ENCODE data around the gene RUNX1. TPM values are rescaled to one million over a fixed set of nuclear protein-coding genes. Genes with fewer than 3 reads are reported as not detected.

The RUNX1 gene
- total RNA-seq, 1 donor from 2014 or later, result 18.7 TPM

DNA sequence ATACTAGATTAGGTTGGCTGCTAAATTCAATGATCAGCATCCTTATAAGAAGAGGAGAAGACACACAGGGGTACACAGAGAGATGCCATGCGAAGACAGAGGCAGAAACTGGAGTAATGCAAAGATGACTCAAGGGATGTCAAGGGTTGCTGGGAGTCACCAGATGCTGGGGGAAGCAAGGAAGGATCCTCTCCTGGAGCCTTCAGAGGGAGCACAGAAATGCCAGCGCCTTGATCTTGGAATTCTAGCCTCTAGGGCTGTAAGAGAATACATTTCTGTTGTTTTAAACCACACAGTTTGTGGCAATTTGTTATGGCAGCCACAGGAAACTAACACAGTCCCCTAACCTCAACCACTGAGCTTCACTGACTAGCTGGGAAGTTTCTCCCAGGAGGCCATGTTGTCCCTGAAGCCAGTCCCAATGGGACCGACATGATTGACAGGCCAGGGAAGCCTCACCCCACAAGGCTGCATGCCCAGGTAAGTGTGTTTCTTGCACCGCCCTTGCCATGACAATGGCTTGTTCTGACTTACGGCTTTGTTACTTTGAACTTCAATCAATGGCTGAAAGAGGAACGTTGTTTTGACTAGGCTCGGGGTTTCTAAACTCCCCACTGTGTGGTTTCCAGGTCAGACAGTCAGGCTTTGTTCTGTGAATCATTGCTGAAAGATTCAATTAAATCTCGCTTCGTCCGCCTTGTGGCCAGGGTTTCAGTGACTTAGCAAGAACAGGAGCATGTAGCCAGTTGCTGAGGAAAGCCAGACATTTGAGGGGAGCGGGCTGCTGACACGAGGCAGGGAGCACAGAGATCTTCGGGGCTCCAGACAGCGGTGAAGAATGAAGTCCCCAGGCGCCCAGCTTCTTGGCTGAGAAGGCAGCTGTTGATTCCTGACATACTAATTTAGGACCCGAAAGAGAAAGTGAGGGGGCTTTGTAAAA, 62.3 kb downstream of the RUNX1 start:
- Mint-ChIP-seq H3K9me3 (ENCODE audit: unreplicated experiment) (no peaks in the 10 kb centered on the region), H3K36me3 (ENCODE audit: low read depth, unreplicated experiment) (no peaks in the 10 kb centered on the region), H3K4me1 (ENCODE audit: unreplicated experiment) (peaks cover 4% of the 10 kb centered on the region), H3K27ac (ENCODE audit: unreplicated experiment) (no peak overlapping the region), H3K27me3 (ENCODE audit: unreplicated experiment) (peaks cover 13% of the 10 kb centered on the region), H3K4me3 (ENCODE audit: unreplicated experiment) (no peak overlapping the region)
- DNase-seq (ENCODE audit: low spot score), result no peak
- TF ChIP-seq, protein P1, sequence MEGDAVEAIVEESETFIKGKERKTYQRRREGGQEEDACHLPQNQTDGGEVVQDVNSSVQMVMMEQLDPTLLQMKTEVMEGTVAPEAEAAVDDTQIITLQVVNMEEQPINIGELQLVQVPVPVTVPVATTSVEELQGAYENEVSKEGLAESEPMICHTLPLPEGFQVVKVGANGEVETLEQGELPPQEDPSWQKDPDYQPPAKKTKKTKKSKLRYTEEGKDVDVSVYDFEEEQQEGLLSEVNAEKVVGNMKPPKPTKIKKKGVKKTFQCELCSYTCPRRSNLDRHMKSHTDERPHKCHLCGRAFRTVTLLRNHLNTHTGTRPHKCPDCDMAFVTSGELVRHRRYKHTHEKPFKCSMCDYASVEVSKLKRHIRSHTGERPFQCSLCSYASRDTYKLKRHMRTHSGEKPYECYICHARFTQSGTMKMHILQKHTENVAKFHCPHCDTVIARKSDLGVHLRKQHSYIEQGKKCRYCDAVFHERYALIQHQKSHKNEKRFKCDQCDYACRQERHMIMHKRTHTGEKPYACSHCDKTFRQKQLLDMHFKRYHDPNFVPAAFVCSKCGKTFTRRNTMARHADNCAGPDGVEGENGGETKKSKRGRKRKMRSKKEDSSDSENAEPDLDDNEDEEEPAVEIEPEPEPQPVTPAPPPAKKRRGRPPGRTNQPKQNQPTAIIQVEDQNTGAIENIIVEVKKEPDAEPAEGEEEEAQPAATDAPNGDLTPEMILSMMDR (IDR thresholded peaks at IDR 0.05; ENCODE audit: unreplicated experiment), result no peak

DNA sequence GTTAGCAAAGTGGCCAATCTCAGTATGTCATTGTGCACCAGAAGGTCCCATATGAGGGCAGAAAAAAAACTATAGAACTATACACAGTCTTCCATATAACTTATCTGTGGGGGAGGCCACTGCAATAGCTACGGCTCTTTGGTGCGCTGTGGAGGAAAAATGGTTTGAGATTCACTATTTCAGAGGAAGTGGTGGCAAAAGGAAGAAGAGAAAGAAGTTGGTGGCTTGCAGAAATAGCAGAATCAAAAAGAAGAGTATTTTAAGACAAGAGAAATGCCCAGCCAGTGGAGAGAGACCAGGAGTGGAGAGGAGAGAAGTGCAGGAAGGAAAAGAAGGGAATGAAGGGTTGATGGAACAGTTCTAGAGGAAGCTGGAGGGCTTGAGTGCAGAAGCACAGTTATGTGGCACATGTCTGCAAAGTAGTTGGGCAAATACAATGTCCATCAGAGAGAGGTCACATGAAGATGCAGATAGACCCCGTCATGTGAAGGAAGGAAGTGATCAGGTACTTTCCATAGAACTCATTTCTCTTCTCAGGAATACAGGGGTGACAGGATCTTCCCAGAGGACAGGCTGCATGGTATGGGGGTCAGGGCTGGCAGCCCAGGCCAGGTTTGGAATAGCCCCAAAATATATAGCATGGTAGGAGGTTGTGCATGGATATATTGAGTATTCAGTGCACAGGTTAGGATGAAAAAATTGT, 64.6 kb downstream of the RUNX1 start:
- H3K4me3 Mint-ChIP-seq (ENCODE audit: unreplicated experiment), result no peak overlapping the region
- peaks cover 4% of the 10 kb centered on the region for H3K4me1 Mint-ChIP-seq (ENCODE audit: unreplicated experiment)
- no peaks in the 10 kb centered on the region for H3K36me3 Mint-ChIP-seq (ENCODE audit: low read depth, unreplicated experiment)
- no peak overlapping the region for H3K27ac Mint-ChIP-seq (ENCODE audit: unreplicated experiment)
- no peak for DNase-seq (ENCODE audit: low spot score)
- H3K9me3 Mint-ChIP-seq (ENCODE audit: unreplicated experiment), result no peaks in the 10 kb centered on the region
- TF ChIP-seq, protein P1 (IDR thresholded peaks at IDR 0.05; ENCODE audit: unreplicated experiment), result no peak
- H3K27me3 Mint-ChIP-seq (ENCODE audit: unreplicated experiment), result peaks cover 7% of the 10 kb centered on the region

DNA sequence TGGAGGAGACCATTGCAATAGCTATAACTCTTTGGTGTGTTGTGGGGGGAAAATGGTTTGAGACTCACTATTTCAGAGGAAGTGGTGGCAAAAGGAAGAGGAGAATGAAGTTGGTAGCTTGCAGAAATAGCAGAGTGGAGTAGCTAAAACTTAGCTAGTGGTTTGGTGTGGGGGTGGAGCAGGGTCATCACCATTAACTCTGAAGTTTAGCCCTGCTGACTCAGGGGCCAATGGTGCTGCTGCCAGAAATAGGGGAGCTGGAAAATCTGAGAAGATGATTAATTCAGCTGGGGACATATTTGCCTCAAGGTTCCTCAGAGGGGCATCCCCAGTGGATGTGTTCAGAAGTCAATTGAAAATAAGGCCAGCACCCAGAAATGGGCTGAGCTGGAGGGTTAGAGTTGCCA, 65.4 kb downstream of the RUNX1 start:
- Mint-ChIP-seq H3K4me3 (ENCODE audit: unreplicated experiment) (no peak overlapping the region), H3K9me3 (ENCODE audit: unreplicated experiment) (no peaks in the 10 kb centered on the region), H3K36me3 (ENCODE audit: low read depth, unreplicated experiment) (no peaks in the 10 kb centered on the region), H3K27me3 (ENCODE audit: unreplicated experiment) (peaks cover 7% of the 10 kb centered on the region), H3K4me1 (ENCODE audit: unreplicated experiment) (peaks cover 4% of the 10 kb centered on the region), H3K27ac (ENCODE audit: unreplicated experiment) (no peak overlapping the region)
- no peak for DNase-seq (ENCODE audit: low spot score)
- TF ChIP-seq, protein P1 (IDR thresholded peaks at IDR 0.05; ENCODE audit: unreplicated experiment), result no peak

DNA sequence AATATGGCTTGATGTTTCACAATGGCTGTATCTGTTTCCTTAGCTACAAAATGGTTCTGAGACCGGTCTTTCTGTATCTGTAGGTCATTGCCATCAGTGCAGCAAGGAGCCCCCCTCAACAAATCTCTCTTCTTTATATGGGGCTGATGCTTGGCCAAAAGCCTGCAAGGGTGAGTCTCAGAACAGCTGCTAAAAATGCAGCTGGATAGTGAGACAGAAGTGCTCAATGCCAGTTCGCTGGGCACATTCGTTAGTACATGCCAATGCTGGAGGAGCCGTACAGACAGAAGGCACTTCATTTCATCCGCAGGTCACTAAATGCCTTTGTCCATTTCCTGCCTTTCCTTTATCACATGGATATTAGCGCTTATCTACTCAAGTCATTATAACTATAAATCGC, 67.3 kb downstream of the RUNX1 start:
- Mint-ChIP-seq H3K4me1 (ENCODE audit: unreplicated experiment) (peaks cover 4% of the 10 kb centered on the region), H3K4me3 (ENCODE audit: unreplicated experiment) (no peak overlapping the region), H3K36me3 (ENCODE audit: low read depth, unreplicated experiment) (no peaks in the 10 kb centered on the region), H3K9me3 (ENCODE audit: unreplicated experiment) (no peaks in the 10 kb centered on the region), H3K27me3 (ENCODE audit: unreplicated experiment) (peaks cover 7% of the 10 kb centered on the region), H3K27ac (ENCODE audit: unreplicated experiment) (no peak overlapping the region)
- TF ChIP-seq, protein P1 (IDR thresholded peaks at IDR 0.05; ENCODE audit: unreplicated experiment), result no peak
- no peak for DNase-seq (ENCODE audit: low spot score)
